Non-pigmented ciliary epithelial cell (primary cell): Measurements from ENCODE around the gene CEBPG.

ENCODE experiments used
- DNase-seq: peaks from one replicate; pipeline ENCODE4 v3.0.0-alpha.2; 2010; ENCODE audit warnings: low read depth

Gene CEBPG

GRCh38 chr19:33350538-33351309 lies 22.8 kb upstream of the CEBPG start:
- no peak for DNase-seq

- no peak for DNase-seq
Observed at GRCh38 chr19:33355535-33355934, 18.0 kb upstream of the CEBPG start.

- no peak for DNase-seq
Observed at GRCh38 chr19:33357556-33357955, 16.0 kb upstream of the CEBPG start.

DNA sequence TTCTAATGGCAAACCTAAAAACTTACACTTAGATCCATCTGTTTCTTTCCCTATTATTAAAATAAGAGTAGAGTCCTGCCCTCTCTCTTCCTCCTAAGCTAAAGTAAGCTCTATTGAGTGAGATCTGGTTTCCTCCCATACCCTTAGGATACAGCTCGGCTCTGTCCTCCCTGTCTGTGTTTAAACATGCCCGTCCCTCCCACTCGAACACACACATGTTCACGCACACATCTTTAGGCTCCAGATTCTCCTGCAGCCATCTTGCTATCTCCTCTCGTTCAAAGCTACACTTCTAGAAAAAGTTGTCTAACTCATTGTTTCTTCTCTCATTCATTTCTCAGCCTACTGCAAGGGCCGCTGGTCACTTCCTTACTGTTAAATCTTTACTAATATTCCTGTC lies 15.1 kb upstream of the CEBPG start:
- DNase-seq = no peak

- no peak for DNase-seq
Observed at GRCh38 chr19:33359581-33359980, 13.9 kb upstream of the CEBPG start.

DNA sequence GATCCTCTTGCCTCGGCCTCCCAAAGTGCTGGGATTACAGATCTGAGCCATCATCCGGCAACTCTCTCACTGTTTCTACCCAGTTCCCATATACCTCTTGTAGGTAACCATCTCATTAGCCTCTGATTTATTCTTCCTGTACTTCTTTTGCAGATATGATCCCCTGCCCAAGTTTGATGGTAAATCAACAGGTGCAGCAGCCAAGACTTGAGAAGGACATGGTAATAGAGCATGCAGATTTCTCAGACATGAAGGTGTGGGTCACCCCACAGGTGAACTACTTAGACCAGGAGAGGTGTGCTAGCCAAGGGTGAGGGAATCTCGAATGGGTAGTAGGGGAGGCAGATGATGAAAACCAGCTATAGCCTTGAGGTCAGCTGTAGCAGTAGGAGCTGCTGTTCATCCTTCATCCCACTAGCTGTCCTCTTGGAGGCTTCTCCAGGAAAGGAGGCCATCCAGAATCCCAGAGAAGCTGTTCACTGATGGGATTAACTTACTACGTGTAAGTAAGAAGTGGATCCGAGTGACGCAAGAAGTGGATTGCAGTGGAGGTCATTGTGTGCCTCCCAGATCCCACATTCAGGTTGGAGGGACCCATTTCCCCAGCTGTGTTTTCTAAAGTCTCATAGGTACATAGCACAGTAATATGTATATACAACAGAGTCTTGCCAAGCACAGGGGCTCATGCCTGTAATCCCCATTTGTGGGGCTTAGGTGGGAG lies 10.8 kb upstream of the CEBPG start:
- no peak for DNase-seq

- DNase-seq = no peak
Observed at GRCh38 chr19:33363476-33363875, 10.0 kb upstream of the CEBPG start.

DNA sequence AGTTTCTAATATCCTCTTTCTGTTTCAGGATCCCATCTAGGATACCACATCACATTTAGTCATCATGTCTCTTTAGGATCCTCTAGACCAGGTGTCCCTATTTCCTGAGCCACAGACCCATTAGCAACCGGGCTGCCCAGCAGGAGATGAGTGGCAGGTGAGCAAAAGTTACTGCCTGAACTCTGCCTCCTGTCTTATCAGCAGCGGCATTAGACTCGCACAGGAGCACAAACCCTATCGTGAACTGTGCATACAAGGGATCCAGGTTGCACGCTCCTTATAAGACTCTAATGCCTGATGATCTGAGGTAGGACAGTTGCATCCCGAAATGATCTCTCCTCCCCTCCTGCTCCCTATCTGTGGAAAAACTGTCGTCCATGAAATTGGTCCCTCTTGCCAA lies 7.8 kb upstream of the CEBPG start:
- no peak for DNase-seq

DNA sequence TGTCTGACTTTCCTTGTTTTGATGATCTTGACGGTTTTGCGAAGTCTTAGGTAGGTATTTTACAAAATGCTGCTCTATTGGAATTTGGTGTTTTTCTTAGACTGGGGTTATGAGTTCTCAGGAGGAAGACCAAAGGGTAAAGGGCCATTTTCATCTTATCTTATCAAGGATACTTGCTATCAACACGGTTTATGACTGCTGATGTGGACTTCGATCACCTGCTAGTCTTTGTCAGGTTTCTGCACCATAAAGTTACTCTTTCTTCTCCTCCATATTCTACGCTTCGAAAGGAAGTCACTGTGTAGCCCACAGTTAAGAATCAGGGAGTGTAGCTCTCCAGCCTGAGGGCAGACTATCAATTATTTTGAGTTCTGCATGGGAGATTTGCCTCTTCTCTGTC lies 7.4 kb upstream of the CEBPG start:
- DNase-seq = no peak

- DNase-seq = no peak
Observed at GRCh38 chr19:33366897-33367296, 6.6 kb upstream of the CEBPG start.

DNA sequence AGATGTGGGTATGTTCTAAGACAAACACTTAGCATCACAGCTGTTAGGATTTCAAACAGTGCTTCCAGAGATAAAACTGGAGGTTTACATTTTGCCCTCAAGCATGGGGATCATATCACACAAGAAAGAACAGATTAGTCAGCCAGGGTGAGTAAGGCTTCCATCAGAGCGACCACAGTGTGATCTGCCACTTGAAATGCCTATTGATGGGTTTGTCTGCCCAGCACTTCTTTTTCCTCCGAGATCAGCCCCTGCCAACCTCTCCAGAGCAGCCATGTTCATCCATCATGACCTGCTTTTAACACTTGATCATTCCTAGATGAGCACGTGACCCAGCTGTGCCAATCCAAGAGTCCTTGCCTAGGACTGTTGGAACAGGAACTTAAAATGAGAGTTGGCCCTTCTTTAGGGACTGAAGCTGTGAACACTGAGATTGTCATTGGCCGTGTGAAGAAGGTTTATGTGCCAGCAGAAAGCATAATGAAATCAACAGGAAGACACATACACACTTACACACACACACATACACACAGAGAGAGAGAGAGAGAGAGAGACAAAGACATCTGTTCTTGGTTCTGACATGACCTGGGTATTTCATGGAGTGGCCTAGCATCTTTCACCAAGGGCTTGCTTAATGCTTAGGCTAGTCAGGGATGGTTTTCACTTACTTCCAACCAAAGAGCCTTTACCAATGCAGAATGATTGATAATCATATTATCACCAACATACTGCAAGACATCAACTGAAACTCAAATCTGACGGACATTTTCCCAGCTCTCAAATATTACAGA lies 5.2 kb upstream of the CEBPG start:
- DNase-seq = no peak

DNA sequence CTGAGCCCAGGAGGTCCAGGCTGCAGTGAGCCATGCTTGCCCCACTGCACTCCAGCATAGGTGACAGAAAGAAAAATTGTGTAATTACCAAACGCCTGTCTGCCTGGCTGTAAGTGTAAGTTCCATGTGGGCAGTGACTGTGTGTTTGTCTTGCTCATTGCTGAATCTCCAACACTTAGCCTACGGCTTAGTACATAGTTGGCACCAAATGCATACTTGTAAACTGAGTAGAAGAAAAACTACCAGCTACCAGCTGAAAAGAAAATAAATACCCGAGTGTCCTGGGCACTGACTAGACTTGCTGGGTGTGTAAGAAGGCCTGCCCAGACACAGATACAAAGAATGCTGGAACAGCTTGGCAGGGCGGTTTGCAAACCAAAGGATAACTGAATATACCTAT lies 2.7 kb upstream of the CEBPG start:
- no peak for DNase-seq

- DNase-seq = no peak
Observed at GRCh38 chr19:33374236-33374714, 766 bp downstream of the CEBPG start.

- DNase-seq = no peak
Observed at GRCh38 chr19:33375156-33375836, 1.8 kb downstream of the CEBPG start.

GRCh38 chr19:33375837-33376159 lies 2.3 kb downstream of the CEBPG start:
- no peak for DNase-seq

GRCh38 chr19:33376423-33376822 lies 2.9 kb downstream of the CEBPG start:
- DNase-seq = peak; percentile 56

DNA sequence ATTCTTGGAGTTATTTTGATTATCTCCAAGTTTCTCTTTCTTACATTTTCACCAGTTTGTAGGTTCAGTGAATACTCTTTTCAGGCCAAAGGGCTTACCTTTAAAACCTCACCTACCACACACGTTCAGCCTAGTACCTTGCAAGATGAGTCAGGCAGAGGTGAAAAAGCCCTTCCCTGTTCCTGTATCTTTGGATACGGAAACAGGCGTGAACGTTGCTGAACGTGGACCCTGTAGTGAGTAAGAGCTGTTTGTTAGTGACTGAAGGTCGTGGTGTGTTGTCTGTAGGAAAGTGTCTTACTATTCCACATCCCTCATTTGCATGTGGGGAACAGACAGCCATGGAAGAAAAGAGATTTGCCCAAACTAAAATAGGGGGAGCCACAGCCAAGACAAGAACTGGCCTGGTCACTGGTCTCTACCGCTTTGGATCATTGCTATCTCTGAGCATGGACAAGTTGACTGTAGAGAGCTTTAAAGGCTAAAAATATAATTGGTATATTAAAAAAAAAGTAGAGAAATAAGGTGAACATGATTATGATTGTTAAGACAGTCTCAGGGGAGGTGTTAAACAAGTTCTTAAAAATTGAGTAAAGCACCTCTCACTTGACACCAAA lies 3.5 kb downstream of the CEBPG start:
- no peak for DNase-seq

- DNase-seq = no peak
Observed at GRCh38 chr19:33377586-33378475, 4.3 kb downstream of the CEBPG start.

- DNase-seq = no peak
Observed at GRCh38 chr19:33379151-33379829, 5.8 kb downstream of the CEBPG start.

DNA sequence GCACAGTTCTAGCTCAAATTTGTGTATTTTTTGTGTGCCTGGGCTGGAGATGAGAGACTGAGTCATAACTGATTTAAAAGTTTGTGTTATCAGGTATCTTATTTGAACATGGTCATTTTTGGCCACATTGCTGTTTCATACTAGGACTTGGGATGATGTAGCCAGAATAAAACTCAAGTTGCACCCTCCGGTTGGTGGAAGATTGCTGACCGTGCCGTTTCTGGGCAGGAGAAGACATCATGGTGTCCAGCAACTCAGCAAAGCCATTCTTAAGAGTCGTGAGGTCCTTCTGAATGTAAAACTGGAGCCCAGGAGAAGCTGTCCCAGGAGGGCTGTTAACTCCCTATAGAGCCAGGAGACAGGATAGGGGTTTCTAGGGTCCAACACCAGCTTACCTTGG lies 7.6 kb downstream of the CEBPG start:
- DNase-seq = no peak
